ENCODE data around the gene PRSS56.
"Not testable (repeated sequence)": the region's sequence is repeated elsewhere in the genome, so short reads cannot be mapped to it uniquely, and the experiment has no call there.

PRSS56 gene

DNA sequence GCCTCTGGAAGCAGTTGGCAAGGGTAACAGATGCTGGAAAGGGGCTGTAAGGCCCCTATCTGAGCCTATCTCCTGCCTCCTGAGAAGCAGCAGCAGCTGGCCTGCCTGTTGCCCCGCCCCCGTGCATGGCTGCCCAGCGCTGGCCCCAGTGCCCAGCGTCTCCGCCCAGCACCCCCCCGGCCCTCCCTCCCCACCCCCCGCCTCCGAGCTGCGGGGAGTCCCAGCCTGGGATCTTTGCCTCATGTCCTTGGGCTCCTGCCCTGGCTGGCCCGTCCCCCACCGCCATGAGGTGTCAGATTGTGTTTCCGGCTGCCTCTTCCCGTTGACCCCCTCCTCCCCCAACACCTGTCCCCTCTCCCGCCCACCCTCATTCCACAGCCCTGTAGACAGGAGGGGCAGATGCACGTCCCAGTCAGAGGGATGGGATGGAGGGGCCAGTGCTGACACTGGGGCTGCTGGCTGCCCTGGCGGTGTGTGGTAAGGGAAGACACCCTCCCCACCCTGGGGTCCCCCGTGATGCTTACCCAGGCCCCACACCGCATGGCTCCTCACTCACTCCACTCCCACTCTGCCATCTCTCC, 5.7 kb downstream of the PRSS56 start, which contains the start of gene CHRND:
CHRND (plus strand) TSS at position 370 of the 581 bp plus-strand sequence; CDS start at position 426, 56 bp downstream.
- no peak for DNase-seq (ENCODE audit: low read depth)

DNA sequence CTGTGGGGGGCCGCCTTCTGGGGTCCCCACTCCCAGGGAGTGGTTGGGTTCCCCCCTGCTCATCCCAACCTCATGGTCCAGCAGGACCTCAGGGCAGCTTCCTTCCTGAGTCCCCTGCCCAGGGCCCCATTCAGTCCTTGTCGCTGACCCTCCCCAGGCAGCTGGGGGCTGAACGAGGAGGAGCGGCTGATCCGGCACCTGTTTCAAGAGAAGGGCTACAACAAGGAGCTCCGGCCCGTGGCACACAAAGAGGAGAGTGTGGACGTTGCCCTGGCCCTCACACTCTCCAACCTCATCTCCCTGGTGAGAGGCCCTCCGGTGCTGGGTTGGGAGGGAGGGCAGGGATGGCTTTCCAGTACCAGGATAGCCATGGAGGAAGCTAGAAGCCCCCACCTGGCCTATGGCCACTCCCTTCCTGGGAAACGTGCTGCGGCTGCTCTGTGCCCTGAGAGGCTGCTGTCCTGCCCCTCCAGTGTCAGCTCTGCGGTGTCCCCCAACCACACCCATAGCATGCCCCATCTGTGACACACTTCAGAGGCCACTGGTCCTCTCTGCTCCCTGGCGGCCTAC, 6.3 kb downstream of the PRSS56 start:
- no peak for DNase-seq (ENCODE audit: low read depth)

DNA sequence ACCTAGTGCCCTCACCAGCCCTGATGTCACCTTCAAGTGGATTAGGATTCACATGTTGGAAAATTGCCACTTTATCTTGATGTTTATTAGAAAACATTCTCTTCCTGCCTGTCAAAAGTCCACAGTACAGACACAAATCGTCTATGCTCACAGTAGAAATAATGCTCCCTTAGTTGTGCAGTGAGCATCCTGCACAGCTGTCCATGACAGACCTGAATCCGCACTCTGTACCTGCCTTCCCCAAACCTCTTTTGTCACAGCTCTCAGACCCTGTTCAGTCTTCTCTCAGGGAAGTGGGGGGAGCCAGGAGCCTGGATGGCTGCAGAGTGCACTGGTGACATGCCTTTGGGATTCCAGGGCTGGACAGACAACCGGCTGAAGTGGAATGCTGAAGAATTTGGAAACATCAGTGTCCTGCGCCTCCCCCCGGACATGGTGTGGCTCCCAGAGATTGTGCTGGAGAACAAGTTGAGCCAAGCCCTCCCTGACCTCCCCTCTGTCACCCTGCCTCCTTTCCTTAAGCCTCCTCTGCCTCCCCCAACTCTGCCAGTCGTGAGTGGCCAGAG, 7.8 kb downstream of the PRSS56 start:
- no peak for DNase-seq (ENCODE audit: low read depth)

DNA sequence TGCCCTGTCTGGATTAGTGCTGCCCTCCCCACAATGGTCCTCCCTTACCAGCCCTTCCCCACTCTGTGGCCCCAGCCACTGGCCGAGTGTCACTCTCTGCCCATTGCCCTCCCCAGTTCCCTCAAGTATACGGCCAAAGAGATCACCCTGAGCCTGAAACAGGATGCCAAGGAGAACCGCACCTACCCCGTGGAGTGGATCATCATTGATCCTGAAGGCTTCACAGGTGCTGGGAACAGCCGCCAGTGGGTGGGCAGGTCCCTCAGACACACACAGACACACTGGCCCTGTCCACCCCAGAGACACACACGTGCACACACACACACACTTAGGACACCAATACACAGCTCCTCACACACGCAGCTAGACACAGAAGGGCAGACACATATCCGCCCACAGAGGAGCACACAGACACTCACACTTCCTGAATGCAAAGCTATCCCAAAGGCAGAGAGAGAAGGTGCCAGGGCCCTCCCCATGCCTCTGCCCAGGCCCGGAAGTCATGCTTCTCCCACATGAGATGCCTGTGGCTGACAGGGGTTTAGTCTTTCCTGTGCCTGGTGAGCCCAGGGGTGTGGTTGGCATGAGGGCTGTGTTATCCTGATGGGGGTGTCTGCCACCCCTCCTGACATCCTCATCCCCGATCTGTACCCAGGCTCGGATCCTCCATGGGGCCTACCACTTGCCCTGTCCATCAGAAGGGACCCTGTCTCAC, 8.7 kb downstream of the PRSS56 start:
- no peak for DNase-seq (ENCODE audit: low read depth)

DNA sequence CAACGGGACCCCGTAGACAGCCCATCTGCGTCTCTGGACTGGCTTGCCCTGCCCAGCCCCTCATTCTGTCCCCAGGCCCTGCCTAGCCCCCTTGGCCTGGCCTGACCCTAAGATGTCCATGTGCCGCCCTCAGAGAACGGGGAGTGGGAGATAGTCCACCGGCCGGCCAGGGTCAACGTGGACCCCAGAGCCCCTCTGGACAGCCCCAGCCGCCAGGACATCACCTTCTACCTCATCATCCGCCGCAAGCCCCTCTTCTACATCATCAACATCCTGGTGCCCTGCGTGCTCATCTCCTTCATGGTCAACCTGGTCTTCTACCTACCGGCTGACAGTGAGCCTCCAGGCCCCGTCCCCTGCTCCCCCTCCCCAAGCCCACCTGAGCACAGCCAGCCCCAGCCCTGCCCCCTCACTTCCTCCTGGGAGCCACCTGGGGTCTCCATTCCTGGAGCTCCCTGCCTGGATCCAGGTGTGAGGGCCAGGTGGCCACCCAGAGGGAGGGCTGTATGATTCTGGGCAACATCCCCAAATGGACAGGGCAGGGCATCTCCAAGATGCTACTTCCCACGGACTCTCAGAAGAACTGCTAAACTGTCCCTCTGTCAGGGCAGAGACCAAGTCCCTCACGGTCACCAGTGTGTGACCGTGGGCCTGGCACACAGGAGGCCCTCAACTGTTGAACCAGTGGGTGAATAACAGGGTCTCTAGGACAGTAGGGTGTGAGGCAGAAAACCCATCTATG, 9.8 kb downstream of the PRSS56 start:
- DNase-seq (ENCODE audit: low read depth), result no peak

DNA sequence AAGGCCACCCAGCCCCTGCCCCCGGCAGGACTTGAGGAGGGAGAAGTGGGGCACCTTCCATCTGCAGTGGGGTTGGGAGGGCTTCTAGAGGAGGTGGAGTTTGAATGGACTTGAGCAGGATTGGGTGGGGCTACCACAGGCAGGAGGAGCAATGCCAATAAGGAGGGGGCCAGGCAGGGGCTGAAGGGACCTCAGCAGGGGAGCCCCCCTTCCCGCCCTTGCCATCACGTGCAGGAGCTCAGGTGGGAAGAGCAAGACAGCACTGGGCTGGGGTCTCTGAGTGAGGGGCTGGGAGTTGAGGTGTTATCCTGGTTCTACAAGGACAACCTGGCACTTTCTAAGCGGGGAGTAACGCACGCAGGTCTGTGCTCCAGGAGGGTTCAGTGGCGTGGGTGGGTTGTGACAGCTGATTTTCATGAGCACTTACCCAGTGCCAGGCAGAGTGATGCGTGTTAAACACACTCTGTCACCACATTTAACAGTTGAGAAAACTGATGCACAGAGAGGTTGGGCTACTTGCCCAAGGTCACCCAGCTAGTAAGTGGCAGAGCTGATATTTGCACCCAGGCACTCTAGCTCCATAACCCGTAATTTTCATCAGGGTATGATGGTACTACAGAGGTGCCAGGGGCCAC, 10.6 kb downstream of the PRSS56 start:
- no peak for DNase-seq (ENCODE audit: low read depth)

DNA sequence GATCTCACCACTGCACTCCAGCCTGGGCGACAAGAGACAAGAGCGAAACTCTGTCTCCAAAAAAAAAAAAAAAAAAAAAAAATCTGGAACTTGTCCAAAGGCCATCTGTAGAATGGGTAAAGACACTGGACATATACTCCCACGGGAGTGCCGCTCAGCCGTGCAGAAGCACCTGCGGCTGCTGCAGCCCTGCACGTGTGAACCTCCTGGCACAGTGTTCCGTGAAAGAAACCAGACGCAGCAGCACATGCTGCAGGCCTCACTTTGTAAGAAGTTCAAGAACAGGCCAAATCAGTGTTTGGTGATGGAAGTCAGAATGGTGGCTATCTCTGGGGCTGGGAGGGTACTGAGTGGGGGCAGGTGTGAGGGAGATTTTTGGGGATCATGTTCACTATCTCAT, 12.2 kb downstream of the PRSS56 start:
- no peak for DNase-seq (ENCODE audit: low read depth)

DNA sequence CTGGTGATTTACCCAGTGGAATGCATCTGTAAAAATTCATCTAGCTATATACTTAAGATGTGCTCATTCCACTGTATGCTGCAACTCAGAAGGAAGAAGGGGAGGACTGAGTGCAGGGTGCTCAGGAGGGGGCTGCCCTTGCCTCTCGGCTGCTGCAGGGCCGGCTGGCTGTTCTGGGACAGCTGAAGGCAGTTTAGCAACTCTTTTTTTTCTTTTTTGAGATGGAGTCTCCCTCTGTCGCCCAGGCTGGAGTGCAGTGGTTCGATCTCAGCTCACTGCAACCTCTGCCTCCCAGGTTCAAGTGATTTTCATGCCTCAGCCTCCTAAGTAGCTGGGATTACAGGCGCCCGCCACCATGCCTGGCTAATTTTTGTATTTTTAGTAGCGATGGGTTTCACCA, 12.6 kb downstream of the PRSS56 start:
- not testable (repeated sequence) for DNase-seq (ENCODE audit: low read depth)

DNA sequence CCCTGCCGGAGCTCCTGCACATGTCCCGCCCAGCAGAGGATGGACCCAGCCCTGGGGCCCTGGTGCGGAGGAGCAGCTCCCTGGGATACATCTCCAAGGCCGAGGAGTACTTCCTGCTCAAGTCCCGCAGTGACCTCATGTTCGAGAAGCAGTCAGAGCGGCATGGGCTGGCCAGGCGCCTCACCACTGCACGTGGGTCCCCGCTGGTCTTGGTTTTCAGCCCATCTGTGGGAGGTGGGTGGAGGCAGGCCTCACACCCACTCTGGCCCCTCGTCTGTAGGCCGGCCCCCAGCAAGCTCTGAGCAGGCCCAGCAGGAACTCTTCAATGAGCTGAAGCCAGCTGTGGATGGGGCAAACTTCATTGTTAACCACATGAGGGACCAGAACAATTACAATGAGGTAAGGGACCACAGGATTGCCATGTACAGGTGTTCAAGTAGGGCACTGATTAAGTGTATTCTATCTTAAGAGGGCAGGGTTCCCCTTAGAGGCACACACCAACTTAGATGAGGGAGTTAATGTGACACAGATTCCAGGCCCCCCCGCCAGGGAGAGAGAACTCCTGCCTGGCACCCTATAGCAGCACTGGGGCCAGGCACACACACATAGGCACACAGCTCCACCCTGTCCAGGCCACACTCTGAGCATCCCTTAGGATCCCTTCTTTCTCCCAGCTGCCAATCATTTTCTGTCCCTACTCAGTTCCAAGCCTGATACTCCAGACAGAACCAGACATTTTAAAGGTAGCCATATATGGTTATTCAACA, 13.9 kb downstream of the PRSS56 start:
- DNase-seq (ENCODE audit: low read depth), result no peak

DNA sequence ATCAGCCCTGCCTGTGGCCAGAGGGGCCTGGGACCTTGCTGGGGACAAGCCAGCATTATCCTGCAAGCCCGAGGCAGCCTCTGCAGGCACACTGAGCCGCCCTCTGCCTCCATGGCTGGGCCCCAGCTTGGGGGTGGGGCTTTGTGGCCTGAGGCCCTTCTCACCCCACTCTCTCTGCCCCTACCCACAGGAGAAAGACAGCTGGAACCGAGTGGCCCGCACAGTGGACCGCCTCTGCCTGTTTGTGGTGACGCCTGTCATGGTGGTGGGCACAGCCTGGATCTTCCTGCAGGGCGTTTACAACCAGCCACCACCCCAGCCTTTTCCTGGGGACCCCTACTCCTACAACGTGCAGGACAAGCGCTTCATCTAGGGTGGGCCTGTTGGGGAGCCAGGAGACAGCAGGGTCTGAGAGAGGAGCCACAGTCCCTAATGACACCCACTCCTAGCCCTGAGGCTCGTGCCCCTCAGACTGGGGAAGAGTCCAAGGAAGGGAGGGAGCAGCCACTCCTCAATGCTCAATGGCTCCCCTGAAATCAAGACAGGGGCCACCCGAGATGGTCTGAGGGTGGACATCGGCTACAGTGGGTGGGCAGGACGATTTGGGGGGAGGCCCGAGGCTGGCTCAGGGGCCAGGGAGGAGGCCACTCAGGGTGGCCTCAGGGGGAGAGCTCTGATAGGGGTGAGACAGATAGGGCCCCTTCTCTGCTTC, 14.9 kb downstream of the PRSS56 start:
- no peak for DNase-seq (ENCODE audit: low read depth)

DNA sequence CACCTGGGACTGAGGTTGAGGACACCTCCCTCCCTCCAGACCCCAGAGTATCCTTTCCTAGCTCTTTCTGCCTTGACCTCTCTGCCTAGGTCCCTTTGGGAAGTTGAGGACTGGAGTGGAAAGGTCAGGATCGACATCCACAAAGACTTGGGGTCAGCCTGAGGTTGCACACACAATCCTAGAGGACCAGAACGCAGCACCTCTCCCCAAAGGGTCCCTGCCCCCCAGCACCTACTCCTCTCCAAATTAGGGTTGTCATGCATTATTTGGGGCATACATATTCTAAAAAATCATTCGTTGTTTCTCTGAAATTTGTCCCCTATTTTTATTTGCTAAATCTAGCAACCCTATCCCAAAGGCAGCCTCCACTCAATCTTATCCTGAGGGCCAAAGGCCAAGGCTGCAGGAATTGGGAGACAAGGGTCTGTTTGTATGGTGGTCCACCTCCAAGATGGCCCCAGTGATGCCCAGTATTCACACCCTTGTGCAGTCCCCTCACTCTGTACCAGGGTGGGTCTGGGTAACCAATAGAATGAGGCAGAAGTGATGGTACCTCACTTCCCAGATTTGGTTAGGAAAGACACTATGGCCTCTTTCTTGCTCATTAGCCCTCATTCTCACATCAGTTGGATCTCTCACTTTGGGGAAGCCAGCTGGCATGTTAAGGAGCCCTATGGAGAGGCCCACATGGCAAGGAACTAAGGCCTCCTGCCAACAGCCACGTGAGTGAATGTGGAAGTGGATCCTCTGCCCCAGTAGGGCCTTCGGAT, 15.8 kb downstream of the PRSS56 start:
- DNase-seq (ENCODE audit: low read depth), result no peak

DNA sequence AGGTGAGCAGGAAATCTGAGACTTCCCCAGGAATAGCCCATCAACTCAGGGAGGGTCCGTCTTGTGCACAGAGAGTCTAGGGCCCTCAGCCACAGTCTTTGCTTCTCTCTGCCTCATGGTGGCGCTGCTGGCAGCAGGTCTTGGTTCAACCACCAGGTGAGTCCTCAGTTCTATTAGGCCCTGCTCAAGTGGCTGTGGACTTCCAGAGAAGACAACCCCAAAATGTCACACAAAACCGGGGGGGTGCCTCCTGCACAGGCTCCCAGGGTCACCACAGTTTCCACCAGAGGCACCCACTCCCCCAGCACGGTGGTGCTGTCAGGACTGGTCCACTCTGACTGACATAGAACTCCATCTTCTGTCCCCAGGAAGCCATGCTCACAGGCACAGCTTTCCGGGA, 16.9 kb downstream of the PRSS56 start:
- DNase-seq (ENCODE audit: low read depth), result no peak

DNA sequence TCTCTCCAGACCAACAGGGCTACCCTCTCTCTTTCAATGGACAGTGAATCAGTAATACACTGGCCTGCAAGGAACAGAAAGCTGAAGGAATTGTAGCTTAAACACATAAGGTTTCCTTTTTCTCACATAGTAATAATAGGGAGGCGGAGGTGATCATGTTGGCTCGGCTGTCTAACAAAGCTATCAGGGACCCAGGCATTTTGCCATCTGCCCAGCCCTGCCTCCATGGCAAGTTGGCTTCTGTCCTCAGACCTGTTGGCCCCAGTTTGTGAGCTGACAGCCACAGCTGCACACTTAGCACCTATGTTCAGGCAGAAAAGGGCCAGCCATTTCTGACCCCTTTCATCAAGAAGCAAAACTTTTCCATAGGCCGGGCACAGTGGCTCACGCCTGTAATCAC, 17.3 kb downstream of the PRSS56 start:
- DNase-seq (ENCODE audit: low read depth), result no peak

DNA sequence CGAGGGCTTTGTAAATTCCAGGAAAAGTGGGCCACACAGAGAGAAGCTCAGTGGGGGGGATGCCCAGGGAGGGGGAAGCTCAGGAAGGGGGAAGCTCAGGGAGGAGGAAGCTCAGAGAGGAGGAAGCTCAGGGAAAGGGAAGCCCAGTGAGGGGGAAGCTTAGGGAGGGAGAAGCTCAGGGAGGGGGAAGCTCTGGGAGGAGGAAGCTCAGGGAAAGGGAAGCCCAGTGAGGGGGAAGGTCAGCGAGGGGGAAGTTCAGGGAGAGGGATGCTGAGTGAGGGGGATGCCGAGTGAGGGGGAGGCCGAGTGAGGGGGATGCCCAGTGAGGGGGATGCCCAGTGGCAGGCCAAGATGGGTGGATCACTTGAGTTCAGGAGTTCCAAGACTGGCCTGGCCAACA, 18.5 kb downstream of the PRSS56 start:
- DNase-seq (ENCODE audit: low read depth), result no peak

DNA sequence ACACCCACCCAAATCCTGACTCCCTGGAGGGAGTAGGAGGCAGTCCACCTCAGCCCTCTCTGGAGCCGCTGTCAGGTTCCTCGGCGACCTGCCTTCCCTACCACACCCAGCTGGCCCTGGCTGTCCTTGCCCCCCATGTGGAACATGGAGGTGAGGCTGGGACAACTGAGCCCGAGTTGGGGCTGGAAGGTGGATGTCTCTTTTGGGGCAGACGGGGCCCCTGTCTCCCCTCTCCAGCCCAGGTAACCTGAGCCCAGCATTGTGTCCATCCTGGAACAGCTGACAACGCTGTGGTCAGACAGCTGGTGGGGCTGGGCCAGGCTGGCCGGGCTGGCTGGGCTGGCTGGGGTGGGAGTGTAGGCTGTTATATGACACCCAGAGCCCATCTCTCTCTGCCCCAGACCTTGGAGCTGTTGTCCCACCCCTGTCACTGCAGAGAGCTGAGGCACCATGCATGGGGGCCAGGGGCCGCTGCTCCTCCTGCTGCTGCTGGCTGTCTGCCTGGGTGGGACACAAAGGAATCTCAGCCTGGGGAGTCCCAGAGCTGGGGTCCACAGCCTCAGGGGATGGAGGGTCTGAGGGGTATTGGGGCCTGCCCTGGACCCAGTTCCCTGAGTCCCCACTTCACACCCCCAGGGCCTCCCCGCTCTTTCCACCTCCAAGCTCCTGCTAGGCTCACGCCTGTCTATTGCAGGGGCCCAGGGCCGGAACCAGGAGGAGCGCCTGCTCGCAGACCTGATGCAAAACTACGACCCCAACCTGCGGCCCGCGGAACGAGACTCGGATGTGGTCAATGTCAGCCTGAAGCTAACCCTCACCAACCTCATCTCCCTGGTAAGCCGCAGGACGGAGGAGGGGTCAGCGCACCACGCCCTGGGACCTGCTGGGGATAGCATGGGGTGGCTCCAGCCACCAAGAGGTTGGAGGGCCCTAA, 19.4 kb downstream of the PRSS56 start, which contains the start of gene CHRNG:
CHRNG (plus strand) TSS at position 395 of the 934 bp plus-strand sequence; CDS start at position 451, 56 bp downstream.
- no peak for DNase-seq (ENCODE audit: low read depth)

DNA sequence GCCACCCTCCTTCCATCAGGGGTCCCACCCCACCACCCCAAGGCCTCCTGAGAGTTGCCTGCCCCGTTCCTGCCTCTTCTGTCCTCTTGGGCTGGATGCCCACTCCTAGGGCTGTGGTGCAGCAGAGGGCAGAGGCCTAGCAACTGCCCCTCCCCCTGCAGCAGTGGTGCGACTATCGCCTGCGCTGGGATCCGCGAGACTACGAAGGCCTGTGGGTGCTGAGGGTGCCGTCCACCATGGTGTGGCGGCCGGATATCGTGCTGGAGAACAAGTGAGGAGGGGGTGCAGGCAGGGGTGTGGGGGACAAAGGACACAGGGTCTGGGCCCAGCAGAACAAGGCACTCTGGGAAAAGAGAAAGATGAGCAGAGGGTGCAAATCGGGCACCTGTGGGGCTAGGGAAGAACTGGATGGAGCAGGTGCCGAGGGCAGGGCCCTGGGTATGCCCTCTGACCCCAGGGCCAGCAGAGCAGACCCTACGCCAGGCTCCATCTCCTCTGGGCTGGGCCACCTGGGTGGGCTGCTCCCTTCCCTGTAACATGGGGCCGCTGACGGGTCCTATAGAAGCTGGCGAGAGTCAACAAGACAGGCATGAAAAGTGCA, 20.4 kb downstream of the PRSS56 start:
- no peak for DNase-seq (ENCODE audit: low read depth)

DNA sequence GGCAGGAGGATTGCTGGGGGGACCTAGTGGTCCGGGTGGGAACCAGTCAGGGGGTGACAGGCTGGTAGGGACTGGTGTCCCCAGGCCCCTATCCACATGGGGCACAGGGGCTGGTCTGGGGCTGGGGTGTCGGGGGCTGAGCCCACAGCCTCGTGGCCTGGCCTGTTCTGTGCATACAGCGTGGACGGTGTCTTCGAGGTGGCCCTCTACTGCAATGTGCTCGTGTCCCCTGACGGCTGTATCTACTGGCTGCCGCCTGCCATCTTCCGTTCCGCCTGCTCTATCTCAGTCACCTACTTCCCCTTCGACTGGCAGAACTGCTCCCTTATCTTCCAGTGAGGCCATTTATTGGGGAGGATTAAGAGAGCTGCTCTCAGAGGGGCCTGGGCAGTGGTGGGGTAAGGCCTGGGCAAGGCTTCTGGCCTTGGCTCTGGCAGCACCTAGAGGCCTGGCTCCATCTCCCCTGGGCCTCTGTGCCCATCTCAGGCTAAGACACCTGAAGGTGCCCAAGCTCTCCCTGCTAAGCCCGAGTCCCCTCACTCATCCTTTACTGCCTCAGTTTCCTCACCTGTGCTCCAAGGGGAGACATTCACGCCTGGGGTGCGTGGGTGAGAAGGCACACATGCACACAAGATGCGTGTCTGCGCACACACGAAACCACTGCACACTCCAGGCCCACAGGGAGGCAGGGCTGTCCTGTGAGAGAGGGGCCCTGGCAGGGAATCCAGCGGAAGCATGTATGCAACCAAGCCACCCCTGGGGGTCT, 21.2 kb downstream of the PRSS56 start:
- no peak for DNase-seq (ENCODE audit: low read depth)

Measured in stimulated activated CD4-positive, alpha-beta T cell treated with anti-CD3 and anti-CD28 coated beads, Interleukin-2, amount 100 ng/mL, for 4 hours (primary cell).